GM12878 (cell line): ENCODE measurements around the gene UTP11. TPM values are rescaled to one million over a fixed set of nuclear protein-coding genes. Genes with fewer than 3 reads are reported as not detected.

Experiments
- ATAC-seq: fragments of 200-7000 bp; cut with Tn5 transposase; 3 replicates; pipeline ENCODE4 v1.9.1; 2020; ENCODE audit warnings: mild to moderate bottlenecking, moderate library complexity
- BruUV-seq: library from RNA; stranded (reverse); fragments of 400-500 nt; replicated peaks from 2 replicates; lab custom pipeline; 2021; lab: Mats Ljungman, UMichigan
- CTCF ChIA-PET: fragments of 300-600 bp; sonication (Branson Sonifier 250); formaldehyde crosslinking; extraction: SDS; loops from one replicate; lab custom pipeline; 2021; ENCODE audit warnings: inconsistent platforms; lab: Yijun Ruan, JAX
- POLR2A ChIA-PET: fragments of 350-600 bp; formaldehyde crosslinking; extraction: SDS; loops from one replicate; lab custom pipeline; 2021; ENCODE audit warnings: inconsistent platforms; lab: Charles Lee
- RAD21 ChIA-PET: fragments of 300-600 bp; sonication (Branson Sonifier 250); formaldehyde crosslinking; loops from one replicate; lab custom pipeline; 2023; ENCODE audit warnings: antibody characterized with exemption; ENCODE audit not compliant: unreplicated experiment; lab: Charles Lee
- SMC1A ChIA-PET: fragments of 300-600 bp; sonication (Branson Sonifier 250); formaldehyde crosslinking; loops from one replicate; lab custom pipeline; 2023; ENCODE audit not compliant: unreplicated experiment, uncharacterized antibody; lab: Charles Lee
- DNase-seq: peaks from one replicate; pipeline ENCODE4 v3.0.0-alpha.2; 2011; ENCODE audit warnings: low read depth, low spot score
- FAIRE-seq: peaks from 3 replicates; lab custom pipeline; 2011; peaks lifted over from hg19 to GRCh38; lab: Jason Lieb, UNC
- H2AFZ ChIP-seq: 2 replicates; pipeline ENCODE4 v1.6.0; 2011; ENCODE audit warnings: low read depth, low read length, control low read depth; ENCODE audit not compliant: control insufficient read depth
- H3K27ac ChIP-seq: 2 replicates; pipeline ENCODE4 v1.5.1; 2011; ENCODE audit warnings: control low read depth; ENCODE audit not compliant: control insufficient read depth, insufficient read depth
- H3K27me3 ChIP-seq, 2 experiments: replicated peaks in 1 of 2; 2 replicates each; pipeline versions ENCODE4 v1.6.0 to v1.6.1; 2011; ENCODE audit warnings: low read length in 1 of 2; ENCODE audit not compliant: control insufficient read depth in 2 of 2, insufficient read depth in 2 of 2
- H3K36me3 ChIP-seq, 2 experiments: 2 replicates each; pipeline ENCODE4 v1.5.1; 2011; ENCODE audit warnings: low read length in 1 of 2; ENCODE audit not compliant: control insufficient read depth in 2 of 2, insufficient read depth in 2 of 2
- H3K4me1 ChIP-seq: 2 replicates; pipeline ENCODE4 v1.6.1; 2011; ENCODE audit warnings: mild to moderate bottlenecking, low read length, moderate library complexity, mixed read lengths; ENCODE audit not compliant: control insufficient read depth, insufficient read depth
- H3K4me2 ChIP-seq: 2 replicates; pipeline ENCODE4 v1.6.0; 2011; ENCODE audit warnings: control low read depth; ENCODE audit not compliant: control insufficient read depth, insufficient read depth
- H3K4me3 ChIP-seq: fragments of 200-600 bp; sonication (generic); 2 replicates; pipeline ENCODE4 v1.5.1; 2016
- H3K79me2 ChIP-seq: 2 replicates; pipeline ENCODE4 v1.6.0; 2011; ENCODE audit warnings: low read length; ENCODE audit not compliant: control insufficient read depth, insufficient read depth
- H3K9ac ChIP-seq: 2 replicates; pipeline ENCODE4 v1.8.0; 2011; ENCODE audit warnings: low read length, control low read depth, mixed read lengths; ENCODE audit not compliant: control insufficient read depth, insufficient read depth
- H3K9me3 ChIP-seq: replicated peaks from 3 replicates; pipeline ENCODE4 v1.5.1; 2011; ENCODE audit warnings: mild to moderate bottlenecking, low read length; ENCODE audit not compliant: control insufficient read depth, insufficient read depth
- H4K20me1 ChIP-seq: 2 replicates; pipeline ENCODE4 v1.6.0; 2011; ENCODE audit not compliant: control insufficient read depth, insufficient read depth
- CHD2 ChIP-seq: IDR thresholded peaks from 2 replicates; pipeline ENCODE4 v1.6.1; 2011; ENCODE audit warnings: low read depth, low read length, improper control_type of control experiment, borderline replicate concordance
- POLR2AphosphoS5 ChIP-seq: IDR thresholded peaks from 2 replicates; pipeline ENCODE4 v1.6.1; 2011; ENCODE audit warnings: mild to moderate bottlenecking, low read length, inconsistent platforms
- SPI1 ChIP-seq: IDR thresholded peaks from 2 replicates; pipeline ENCODE4 v1.6.1; 2011; ENCODE audit warnings: low read depth, mild to moderate bottlenecking, low read length, moderate library complexity, borderline replicate concordance; ENCODE audit not compliant: insufficient read depth
- STAT1 ChIP-seq: fragments of 450-650 bp; conservative IDR thresholded peaks from 2 replicates; pipeline ENCODE4 v1.6.1; 2014; ENCODE audit warnings: antibody characterized with exemption, mild to moderate bottlenecking
- ZNF622 ChIP-seq: fragments of 450-650 bp; IDR thresholded peaks from 2 replicates; pipeline ENCODE4 v1.6.1; 2017; ENCODE audit warnings: mild to moderate bottlenecking, inconsistent platforms
- WGBS: methylation state at CpG from one replicate; pipeline ENCODE4 v1.1.6; 2016; ENCODE audit warnings: low lambda C conversion rate; ENCODE audit not compliant: insufficient replicate concordance, insufficient coverage; ENCODE audit errors: missing lambda C conversion rate; 5-methylcytosine and 5-hydroxymethylcytosine counted together
- in situ Hi-C: fragments of 300-500 bp; cut with MboI; formaldehyde crosslinking; loops from 9 replicates; pipeline ENCODE4 v1.14.3; 2018; ENCODE audit warnings: mixed read lengths
- intact Hi-C: fragments of 100-400 bp; cut with micrococcal nuclease; formaldehyde crosslinking; loops from one replicate; pipeline ENCODE4 v1.14.2; 2022; ENCODE audit not compliant: unreplicated experiment
- polyA plus RNA-seq, 11 experiments: library from polyadenylated mRNA; depleted of rRNA in 4 of 11; unstranded in 6 of 11; stranded (reverse) in 5 of 11; fragments of >200 nt; fragmentation: Nextera tagmentation in 4 of 11; fragmentation: Illumina TruSeq in 1 of 11; extraction: Ambion mirVana in 4 of 11; extraction: Trizol in 1 of 11; gene quantifications; 1 replicate in 1 of 11; 2 replicates in 10 of 11; pipeline versions ENCODE4 v1.2.1 to v1.2.3, GENCODE V29; 2011 to 2016; ENCODE audit warnings: inconsistent platforms in 2 of 11, missing spikeins in 2 of 11, low read depth in 1 of 11
- total RNA-seq, 4 experiments: library from RNA; depleted of rRNA in 3 of 4; stranded (reverse); fragments of >200 nt in 3 of 4; fragmentation: Illumina TruSeq in 1 of 4; extraction: Trizol in 1 of 4; gene quantifications; 2 replicates each; pipeline versions ENCODE4 v1.2.1 to v1.2.3, GENCODE V29; 2013 to 2021
- TF ChIP-seq, protein P1 (sequence below): IDR thresholded peaks from 2 replicates; pipeline ENCODE4 v1.6.1; 2012; ENCODE audit warnings: mild to moderate bottlenecking, low read depth, low read length
- TF ChIP-seq, protein P2 (sequence below): fragments of 450-650 bp; IDR thresholded peaks from 2 replicates; pipeline ENCODE4 v1.6.1; 2017; ENCODE audit warnings: low read depth, mild to moderate bottlenecking, moderate library complexity
- TF ChIP-seq, protein P3 (sequence below), 3 experiments: IDR thresholded peaks in 2 of 3; conservative IDR thresholded peaks in 1 of 3; 2 replicates each; pipeline ENCODE4 v1.5.1; 2011; ENCODE audit warnings: low read depth in 3 of 3, low read length in 3 of 3, mild to moderate bottlenecking in 3 of 3, control low read depth in 2 of 3, moderate library complexity in 2 of 3, inconsistent platforms in 1 of 3, mixed read lengths in 1 of 3; ENCODE audit not compliant: control insufficient read depth in 2 of 3, insufficient read depth in 1 of 3; ENCODE audit errors: extremely low read depth in 1 of 3
- TF ChIP-seq, protein P4 (sequence below): fragments of 450-650 bp; formaldehyde crosslinking; IDR thresholded peaks from 2 replicates; pipeline ENCODE4 v1.4.0; 2020; ENCODE audit warnings: mild to moderate bottlenecking, moderate library complexity

Gene UTP11
- total and polyA plus RNA-seq, 10 of the 15 experiments (the other 5 are each of a cell fraction or from before 2014, with no cell fraction given): 34.5 to 146 (median 64.2) TPM

DNA sequence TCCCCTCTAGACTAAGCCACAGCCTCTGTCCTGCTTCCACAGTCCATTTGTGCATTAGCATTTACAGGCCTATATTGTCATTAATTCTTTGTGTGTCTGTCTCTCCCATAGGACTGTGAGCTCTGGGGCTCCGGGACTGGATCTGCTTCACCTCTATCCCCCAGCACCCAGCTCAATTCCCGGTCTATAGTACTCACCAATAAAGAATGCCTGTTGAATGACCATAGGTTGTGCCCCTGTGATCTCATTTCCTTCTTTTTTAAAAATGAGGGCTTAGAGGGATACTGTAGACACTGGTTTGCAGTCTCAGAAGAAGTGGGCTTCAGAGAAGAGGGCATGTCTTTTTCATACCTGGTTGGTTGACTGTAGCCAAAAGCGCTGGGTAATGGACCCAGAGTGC is 42.9 kb downstream of the UTP11 start:
- no peak for FAIRE-seq
- intact Hi-C loops (no loop called here), in situ Hi-C loops (no loop called here)
- Histone ChIP-seq H3K9ac (no peak overlapping the region), H3K4me3 (no peak overlapping the region), H3K36me3 (no peaks in the 10 kb centered on the region), H3K9me3 (no peaks in the 10 kb centered on the region), H3K4me1 (peaks cover 23% of the 10 kb centered on the region), H3K79me2 (no peaks in the 10 kb centered on the region), H3K27ac (no peak overlapping the region), H2AFZ (no peak overlapping the region), H4K20me1 (no peaks in the 10 kb centered on the region), H3K27me3 (no peaks in the 10 kb centered on the region), H3K4me2 (no peak overlapping the region)
- ChIA-PET SMC1A (interaction anchor here (1.0 to 23.8 kb wide), 2 partner anchors 10 to 16 kb away, joined by 3 to 316 read pairs; no protein-coding TSS in a partner anchor), RAD21 (interaction anchor here (8.9 kb wide), 1 partner anchor 16 kb away, joined by 73 read pairs; no protein-coding TSS in a partner anchor), POLR2A (interaction anchor here (0.8 to 1.2 kb wide), 2 partner anchors 12 to 17 kb away, joined by 3 to 4 read pairs; no protein-coding TSS in a partner anchor), CTCF (interaction anchor here (1.3 to 4.1 kb wide), 2 partner anchors 16 to 38 kb away, joined by 4 to 35 read pairs; no protein-coding TSS in a partner anchor)
- WGBS: 61% methylated on average over 3 of the region's 3 CpGs
- ATAC-seq: no peak
- BruUV-seq: no TSS peak
- DNase-seq: no peak
- TF ChIP-seq CHD2 (no peak), ZNF622 (no peak), POLR2AphosphoS5 (no peak), STAT1 (no peak), SPI1 (no peak)
- TF ChIP-seq, protein P1, sequence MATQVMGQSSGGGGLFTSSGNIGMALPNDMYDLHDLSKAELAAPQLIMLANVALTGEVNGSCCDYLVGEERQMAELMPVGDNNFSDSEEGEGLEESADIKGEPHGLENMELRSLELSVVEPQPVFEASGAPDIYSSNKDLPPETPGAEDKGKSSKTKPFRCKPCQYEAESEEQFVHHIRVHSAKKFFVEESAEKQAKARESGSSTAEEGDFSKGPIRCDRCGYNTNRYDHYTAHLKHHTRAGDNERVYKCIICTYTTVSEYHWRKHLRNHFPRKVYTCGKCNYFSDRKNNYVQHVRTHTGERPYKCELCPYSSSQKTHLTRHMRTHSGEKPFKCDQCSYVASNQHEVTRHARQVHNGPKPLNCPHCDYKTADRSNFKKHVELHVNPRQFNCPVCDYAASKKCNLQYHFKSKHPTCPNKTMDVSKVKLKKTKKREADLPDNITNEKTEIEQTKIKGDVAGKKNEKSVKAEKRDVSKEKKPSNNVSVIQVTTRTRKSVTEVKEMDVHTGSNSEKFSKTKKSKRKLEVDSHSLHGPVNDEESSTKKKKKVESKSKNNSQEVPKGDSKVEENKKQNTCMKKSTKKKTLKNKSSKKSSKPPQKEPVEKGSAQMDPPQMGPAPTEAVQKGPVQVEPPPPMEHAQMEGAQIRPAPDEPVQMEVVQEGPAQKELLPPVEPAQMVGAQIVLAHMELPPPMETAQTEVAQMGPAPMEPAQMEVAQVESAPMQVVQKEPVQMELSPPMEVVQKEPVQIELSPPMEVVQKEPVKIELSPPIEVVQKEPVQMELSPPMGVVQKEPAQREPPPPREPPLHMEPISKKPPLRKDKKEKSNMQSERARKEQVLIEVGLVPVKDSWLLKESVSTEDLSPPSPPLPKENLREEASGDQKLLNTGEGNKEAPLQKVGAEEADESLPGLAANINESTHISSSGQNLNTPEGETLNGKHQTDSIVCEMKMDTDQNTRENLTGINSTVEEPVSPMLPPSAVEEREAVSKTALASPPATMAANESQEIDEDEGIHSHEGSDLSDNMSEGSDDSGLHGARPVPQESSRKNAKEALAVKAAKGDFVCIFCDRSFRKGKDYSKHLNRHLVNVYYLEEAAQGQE: no peak
- TF ChIP-seq, protein P2, sequence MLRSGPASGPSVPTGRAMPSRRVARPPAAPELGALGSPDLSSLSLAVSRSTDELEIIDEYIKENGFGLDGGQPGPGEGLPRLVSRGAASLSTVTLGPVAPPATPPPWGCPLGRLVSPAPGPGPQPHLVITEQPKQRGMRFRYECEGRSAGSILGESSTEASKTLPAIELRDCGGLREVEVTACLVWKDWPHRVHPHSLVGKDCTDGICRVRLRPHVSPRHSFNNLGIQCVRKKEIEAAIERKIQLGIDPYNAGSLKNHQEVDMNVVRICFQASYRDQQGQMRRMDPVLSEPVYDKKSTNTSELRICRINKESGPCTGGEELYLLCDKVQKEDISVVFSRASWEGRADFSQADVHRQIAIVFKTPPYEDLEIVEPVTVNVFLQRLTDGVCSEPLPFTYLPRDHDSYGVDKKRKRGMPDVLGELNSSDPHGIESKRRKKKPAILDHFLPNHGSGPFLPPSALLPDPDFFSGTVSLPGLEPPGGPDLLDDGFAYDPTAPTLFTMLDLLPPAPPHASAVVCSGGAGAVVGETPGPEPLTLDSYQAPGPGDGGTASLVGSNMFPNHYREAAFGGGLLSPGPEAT: no peak
- TF ChIP-seq, protein P3, sequence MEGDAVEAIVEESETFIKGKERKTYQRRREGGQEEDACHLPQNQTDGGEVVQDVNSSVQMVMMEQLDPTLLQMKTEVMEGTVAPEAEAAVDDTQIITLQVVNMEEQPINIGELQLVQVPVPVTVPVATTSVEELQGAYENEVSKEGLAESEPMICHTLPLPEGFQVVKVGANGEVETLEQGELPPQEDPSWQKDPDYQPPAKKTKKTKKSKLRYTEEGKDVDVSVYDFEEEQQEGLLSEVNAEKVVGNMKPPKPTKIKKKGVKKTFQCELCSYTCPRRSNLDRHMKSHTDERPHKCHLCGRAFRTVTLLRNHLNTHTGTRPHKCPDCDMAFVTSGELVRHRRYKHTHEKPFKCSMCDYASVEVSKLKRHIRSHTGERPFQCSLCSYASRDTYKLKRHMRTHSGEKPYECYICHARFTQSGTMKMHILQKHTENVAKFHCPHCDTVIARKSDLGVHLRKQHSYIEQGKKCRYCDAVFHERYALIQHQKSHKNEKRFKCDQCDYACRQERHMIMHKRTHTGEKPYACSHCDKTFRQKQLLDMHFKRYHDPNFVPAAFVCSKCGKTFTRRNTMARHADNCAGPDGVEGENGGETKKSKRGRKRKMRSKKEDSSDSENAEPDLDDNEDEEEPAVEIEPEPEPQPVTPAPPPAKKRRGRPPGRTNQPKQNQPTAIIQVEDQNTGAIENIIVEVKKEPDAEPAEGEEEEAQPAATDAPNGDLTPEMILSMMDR (IDR thresholded peaks at IDR 0.05 in 2 of 3, conservative IDR thresholded peaks at IDR 0.05 in 1 of 3; ENCODE audit: control insufficient read depth in 2 of 3, extremely low read depth in 1 of 3, insufficient read depth in 1 of 3, low read depth in 3 of 3, low read length in 3 of 3): no peak
- TF ChIP-seq, protein P4, sequence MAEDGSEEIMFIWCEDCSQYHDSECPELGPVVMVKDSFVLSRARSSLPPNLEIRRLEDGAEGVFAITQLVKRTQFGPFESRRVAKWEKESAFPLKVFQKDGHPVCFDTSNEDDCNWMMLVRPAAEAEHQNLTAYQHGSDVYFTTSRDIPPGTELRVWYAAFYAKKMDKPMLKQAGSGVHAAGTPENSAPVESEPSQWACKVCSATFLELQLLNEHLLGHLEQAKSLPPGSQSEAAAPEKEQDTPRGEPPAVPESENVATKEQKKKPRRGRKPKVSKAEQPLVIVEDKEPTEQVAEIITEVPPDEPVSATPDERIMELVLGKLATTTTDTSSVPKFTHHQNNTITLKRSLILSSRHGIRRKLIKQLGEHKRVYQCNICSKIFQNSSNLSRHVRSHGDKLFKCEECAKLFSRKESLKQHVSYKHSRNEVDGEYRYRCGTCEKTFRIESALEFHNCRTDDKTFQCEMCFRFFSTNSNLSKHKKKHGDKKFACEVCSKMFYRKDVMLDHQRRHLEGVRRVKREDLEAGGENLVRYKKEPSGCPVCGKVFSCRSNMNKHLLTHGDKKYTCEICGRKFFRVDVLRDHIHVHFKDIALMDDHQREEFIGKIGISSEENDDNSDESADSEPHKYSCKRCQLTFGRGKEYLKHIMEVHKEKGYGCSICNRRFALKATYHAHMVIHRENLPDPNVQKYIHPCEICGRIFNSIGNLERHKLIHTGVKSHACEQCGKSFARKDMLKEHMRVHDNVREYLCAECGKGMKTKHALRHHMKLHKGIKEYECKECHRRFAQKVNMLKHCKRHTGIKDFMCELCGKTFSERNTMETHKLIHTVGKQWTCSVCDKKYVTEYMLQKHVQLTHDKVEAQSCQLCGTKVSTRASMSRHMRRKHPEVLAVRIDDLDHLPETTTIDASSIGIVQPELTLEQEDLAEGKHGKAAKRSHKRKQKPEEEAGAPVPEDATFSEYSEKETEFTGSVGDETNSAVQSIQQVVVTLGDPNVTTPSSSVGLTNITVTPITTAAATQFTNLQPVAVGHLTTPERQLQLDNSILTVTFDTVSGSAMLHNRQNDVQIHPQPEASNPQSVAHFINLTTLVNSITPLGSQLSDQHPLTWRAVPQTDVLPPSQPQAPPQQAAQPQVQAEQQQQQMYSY: no peak
